SH-SY5Y (cell line): ENCODE measurements around the gene ARHGEF4.

Source experiments
- GATA2 ChIP-seq: IDR thresholded peaks from 2 replicates; pipeline ENCODE4 v1.6.1; 2011; ENCODE audit warnings: mild to moderate bottlenecking, low read depth, low read length
- GATA3 ChIP-seq: IDR thresholded peaks from 2 replicates; pipeline ENCODE4 v1.6.1; 2011; ENCODE audit warnings: low read depth, mild to moderate bottlenecking, low read length, moderate library complexity

GRCh38 chr2:130797493-130798435 is 39.0 kb upstream of the ARHGEF4 start:
- TF ChIP-seq GATA3 = no peak
- TF ChIP-seq GATA2 = no peak
